ENCODE data around the gene KCNRG.
A peak's percentile ranks its signal among the peaks of the same experiment; 100 is the strongest.

The KCNRG gene

DNA sequence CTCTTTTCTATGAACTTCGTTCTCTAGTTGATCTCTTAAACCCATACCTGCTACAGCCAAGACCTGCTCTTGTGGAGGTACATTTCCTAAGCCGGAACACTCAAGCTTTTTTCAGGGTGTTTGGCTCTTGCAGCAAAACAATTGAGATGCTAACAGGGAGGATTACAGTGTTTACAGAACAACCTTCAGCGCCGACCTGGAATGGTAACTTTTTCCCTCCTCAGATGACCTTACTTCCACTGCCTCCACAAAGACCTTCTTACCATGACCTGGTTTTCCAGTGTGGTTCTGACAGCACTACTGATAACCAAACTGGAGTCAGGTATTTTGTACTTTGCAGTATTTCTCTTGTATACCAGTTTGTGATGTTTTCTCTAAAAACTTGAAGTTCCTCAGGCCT lies 506 bp downstream of the KCNRG start:
- no peaks in the 10 kb centered on the region for H3K36me3 ChIP-seq (ENCODE audit: control insufficient read depth, insufficient read depth, low read length)
- H3K4me1 ChIP-seq (ENCODE audit: control insufficient read depth, insufficient read depth, low read length), result peaks cover 11% of the 10 kb centered on the region
- no peaks in the 10 kb centered on the region for H3K27me3 ChIP-seq (ENCODE audit: control insufficient read depth, insufficient read depth, low read length)
- peak overlapping the region; percentile 3 for H3K9ac ChIP-seq (ENCODE audit: low read depth, low read length)
- H3K9me3 ChIP-seq (ENCODE audit: control insufficient read depth, insufficient read depth, low read length), result no peaks in the 10 kb centered on the region
- no peak overlapping the region for H3K4me3 ChIP-seq (ENCODE audit: low read depth, low read length)

DNA sequence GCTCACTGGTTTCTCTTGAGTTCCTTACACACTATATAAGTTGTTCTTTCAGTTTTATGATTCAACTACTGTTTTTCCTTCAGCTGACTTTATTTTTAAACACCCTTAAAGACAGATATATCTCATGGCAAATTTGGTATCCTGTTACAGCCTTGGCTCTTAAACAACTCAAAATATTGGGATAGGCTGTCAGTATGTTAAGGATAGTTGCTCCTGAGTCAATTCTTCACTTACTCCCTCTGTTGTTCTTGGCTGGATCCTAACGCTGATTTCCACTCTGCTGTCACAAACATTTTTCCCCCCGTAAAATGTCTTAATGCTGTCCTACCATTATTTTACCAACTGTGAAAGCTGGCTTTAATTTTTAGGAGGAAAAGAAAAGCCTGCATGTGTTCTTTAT lies 1.2 kb downstream of the KCNRG start:
- Histone ChIP-seq H3K36me3 (ENCODE audit: control insufficient read depth, insufficient read depth, low read length) (no peaks in the 10 kb centered on the region), H3K4me3 (ENCODE audit: low read depth, low read length) (no peak overlapping the region), H3K9me3 (ENCODE audit: control insufficient read depth, insufficient read depth, low read length) (no peaks in the 10 kb centered on the region), H3K9ac (ENCODE audit: low read depth, low read length) (no peak overlapping the region), H3K27me3 (ENCODE audit: control insufficient read depth, insufficient read depth, low read length) (no peaks in the 10 kb centered on the region), H3K4me1 (ENCODE audit: control insufficient read depth, insufficient read depth, low read length) (peaks cover 11% of the 10 kb centered on the region)

DNA sequence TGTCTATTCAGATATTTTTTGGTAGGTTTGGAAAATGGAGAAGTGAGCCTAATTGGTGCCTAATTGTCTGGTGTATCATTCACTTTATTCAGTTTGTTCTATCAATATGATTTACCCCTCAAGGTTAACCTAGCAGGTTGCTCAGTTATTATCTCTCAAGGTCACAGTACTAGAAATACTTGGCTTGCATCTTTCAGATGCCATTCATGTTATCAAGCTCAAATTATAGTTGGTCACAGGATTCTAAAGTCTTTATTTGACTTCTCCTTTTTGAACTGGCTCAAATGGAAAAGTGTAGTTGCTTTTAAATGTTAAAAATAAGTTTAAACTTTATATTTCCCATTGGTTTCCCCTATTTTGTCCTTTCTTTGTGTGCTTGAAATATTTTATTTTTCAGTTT lies 2.6 kb downstream of the KCNRG start:
- Histone ChIP-seq H3K27me3 (ENCODE audit: control insufficient read depth, insufficient read depth, low read length) (no peaks in the 10 kb centered on the region), H3K4me1 (ENCODE audit: control insufficient read depth, insufficient read depth, low read length) (peaks cover 11% of the 10 kb centered on the region), H3K4me3 (ENCODE audit: low read depth, low read length) (no peak overlapping the region), H3K36me3 (ENCODE audit: control insufficient read depth, insufficient read depth, low read length) (no peaks in the 10 kb centered on the region), H3K9ac (ENCODE audit: low read depth, low read length) (no peak overlapping the region), H3K9me3 (ENCODE audit: control insufficient read depth, insufficient read depth, low read length) (no peaks in the 10 kb centered on the region)

DNA sequence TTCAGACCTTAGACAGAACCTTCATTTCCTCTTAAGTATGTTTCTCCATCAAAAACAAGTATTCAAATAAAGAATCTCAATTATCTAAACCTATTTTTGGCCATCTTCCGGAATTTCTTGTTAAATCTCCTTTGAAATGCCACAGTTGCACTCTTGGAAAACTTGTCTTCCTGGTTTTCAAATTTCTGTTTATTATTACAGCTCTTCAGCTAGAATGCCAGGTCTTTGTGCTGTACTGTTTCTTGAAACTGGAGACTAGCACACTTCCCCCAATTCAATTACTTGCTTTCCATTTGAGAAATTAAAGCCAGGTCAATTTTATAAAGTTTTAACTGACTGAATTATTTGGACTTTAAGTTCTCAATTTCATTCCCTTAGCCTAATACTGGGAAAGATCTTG lies 10.2 kb downstream of the KCNRG start:
- H3K9ac ChIP-seq (ENCODE audit: low read depth, low read length), result no peak overlapping the region
- H3K27me3 ChIP-seq (ENCODE audit: control insufficient read depth, insufficient read depth, low read length), result no peaks in the 10 kb centered on the region
- H3K4me3 ChIP-seq (ENCODE audit: low read depth, low read length), result no peak overlapping the region
- no peaks in the 10 kb centered on the region for H3K36me3 ChIP-seq (ENCODE audit: control insufficient read depth, insufficient read depth, low read length)
- H3K4me1 ChIP-seq (ENCODE audit: control insufficient read depth, insufficient read depth, low read length), result no peaks in the 10 kb centered on the region
- no peaks in the 10 kb centered on the region for H3K9me3 ChIP-seq (ENCODE audit: control insufficient read depth, insufficient read depth, low read length)

DNA sequence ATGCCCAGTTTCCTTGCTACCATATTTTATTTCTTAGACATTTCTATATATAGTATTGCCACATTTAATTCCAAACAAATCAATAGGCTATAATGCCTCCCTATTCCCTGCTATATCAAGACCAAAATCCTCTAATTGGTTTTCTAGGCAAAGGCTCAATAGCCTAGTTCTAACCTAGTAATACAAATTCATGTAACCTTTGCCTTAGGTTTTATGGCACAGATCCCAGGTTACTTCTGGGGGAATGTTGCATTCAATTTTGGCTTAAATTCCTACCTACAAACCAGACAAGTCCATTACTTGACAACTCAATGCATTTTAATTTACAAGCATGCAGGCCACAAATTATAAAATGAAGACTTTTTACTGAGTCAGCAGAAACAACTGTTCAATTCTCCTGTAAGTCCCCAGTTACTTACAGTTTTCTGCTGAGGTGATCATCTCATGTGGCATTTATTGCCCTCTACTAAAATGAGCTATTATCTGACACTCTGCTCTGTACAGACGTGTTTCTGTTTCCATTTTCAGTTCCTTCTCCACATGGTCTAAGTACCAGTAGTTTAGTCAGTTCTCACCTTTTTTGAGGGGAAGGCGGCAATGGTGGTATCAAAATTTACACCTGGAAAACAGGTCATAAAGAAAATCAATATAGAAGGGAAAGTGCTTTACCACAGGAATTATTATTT lies 11.7 kb downstream of the KCNRG start:
- H3K36me3 ChIP-seq (ENCODE audit: control insufficient read depth, insufficient read depth, low read length), result no peaks in the 10 kb centered on the region
- H3K27me3 ChIP-seq (ENCODE audit: control insufficient read depth, insufficient read depth, low read length), result no peaks in the 10 kb centered on the region
- no peaks in the 10 kb centered on the region for H3K9me3 ChIP-seq (ENCODE audit: control insufficient read depth, insufficient read depth, low read length)
- H3K4me1 ChIP-seq (ENCODE audit: control insufficient read depth, insufficient read depth, low read length), result no peaks in the 10 kb centered on the region
- no peak overlapping the region for H3K9ac ChIP-seq (ENCODE audit: low read depth, low read length)
- H3K4me3 ChIP-seq (ENCODE audit: low read depth, low read length), result no peak overlapping the region

DNA sequence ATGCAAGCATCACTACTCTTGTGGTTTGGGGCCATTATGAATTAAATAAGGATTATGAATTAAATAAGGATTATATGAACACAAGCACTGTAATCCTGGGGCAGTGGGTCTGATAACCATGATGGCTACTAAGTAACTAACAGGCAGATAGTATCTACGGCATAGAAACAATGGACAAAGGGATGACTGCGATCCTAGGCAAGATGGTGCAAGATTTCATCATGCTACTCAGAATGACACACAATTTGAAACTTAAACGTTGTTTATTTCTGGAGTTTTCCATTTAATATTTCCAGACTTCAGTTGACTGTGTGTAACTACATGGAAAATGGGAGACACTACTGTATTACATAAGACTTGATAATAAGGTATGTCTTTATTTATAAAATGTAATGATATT lies 15.1 kb downstream of the KCNRG start:
- no peaks in the 10 kb centered on the region for H3K36me3 ChIP-seq (ENCODE audit: control insufficient read depth, insufficient read depth, low read length)
- H3K27me3 ChIP-seq (ENCODE audit: control insufficient read depth, insufficient read depth, low read length), result no peaks in the 10 kb centered on the region
- no peaks in the 10 kb centered on the region for H3K9me3 ChIP-seq (ENCODE audit: control insufficient read depth, insufficient read depth, low read length)
- H3K4me3 ChIP-seq (ENCODE audit: low read depth, low read length), result no peak overlapping the region
- H3K4me1 ChIP-seq (ENCODE audit: control insufficient read depth, insufficient read depth, low read length), result no peaks in the 10 kb centered on the region
- H3K9ac ChIP-seq (ENCODE audit: low read depth, low read length), result no peak overlapping the region

DNA sequence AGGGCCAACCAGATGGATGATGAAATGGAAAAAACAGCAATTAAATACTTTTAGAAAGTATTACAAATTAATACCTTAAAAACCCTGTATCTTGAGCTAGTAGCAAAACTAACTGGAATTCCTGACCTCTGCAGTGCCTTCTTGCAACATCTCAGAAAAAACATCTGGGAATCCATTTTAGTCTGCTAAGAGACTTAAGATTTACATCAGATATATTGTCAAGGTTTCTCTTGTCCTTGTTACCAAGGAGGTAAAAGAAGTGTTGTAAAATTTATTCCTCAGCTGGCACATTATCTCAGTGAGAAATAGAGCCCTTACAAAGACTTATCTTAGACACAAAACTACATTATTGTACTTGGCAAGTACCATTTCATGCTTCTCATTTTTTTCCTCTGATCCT lies 18.5 kb downstream of the KCNRG start:
- no peaks in the 10 kb centered on the region for H3K36me3 ChIP-seq (ENCODE audit: control insufficient read depth, insufficient read depth, low read length)
- no peaks in the 10 kb centered on the region for H3K27me3 ChIP-seq (ENCODE audit: control insufficient read depth, insufficient read depth, low read length)
- H3K9me3 ChIP-seq (ENCODE audit: control insufficient read depth, insufficient read depth, low read length), result no peaks in the 10 kb centered on the region
- H3K9ac ChIP-seq (ENCODE audit: low read depth, low read length), result no peak overlapping the region
- H3K4me1 ChIP-seq (ENCODE audit: control insufficient read depth, insufficient read depth, low read length), result no peaks in the 10 kb centered on the region
- H3K4me3 ChIP-seq (ENCODE audit: low read depth, low read length), result no peak overlapping the region

DNA sequence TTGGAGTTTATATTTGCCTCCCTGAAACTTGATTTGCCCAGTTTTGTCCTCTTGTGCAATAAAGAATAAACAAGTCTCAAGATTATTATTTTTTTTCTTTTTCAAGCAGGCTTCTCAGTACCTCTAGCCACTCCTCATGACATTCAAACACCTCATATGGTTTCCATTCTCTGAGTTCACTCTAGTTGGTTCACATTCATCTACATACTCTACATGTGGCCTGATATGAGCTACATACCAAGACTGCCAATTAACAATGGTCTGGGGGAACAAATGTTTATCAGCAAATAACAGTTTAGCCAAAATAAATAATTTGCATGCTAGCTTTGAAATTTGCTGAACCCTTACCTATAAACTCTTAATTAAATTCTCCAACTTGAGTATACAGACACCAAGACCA lies 22.5 kb downstream of the KCNRG start:
- Histone ChIP-seq H3K36me3 (ENCODE audit: control insufficient read depth, insufficient read depth, low read length) (no peaks in the 10 kb centered on the region), H3K27me3 (ENCODE audit: control insufficient read depth, insufficient read depth, low read length) (no peaks in the 10 kb centered on the region), H3K9ac (ENCODE audit: low read depth, low read length) (no peak overlapping the region), H3K4me3 (ENCODE audit: low read depth, low read length) (no peak overlapping the region), H3K4me1 (ENCODE audit: control insufficient read depth, insufficient read depth, low read length) (no peaks in the 10 kb centered on the region), H3K9me3 (ENCODE audit: control insufficient read depth, insufficient read depth, low read length) (no peaks in the 10 kb centered on the region)

DNA sequence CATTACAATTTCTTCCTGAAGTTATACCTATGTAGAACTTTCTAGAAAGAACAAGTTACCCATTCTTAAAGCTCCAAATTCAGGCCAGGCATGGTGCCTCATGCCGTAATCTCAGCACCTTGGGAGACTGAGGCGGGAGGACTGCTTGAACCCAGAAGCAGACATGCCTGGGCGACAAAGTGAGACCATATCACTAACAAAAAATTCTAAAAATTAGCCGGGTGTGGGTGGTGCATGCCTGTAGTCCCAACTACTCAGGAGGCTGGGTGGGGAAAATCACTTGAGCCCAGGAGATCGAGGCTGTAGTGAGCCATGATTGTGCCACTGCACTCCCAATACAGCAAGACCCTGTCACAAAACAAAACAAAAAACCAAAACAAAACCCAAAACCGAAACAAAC lies 23.0 kb downstream of the KCNRG start:
- Histone ChIP-seq H3K4me1 (ENCODE audit: control insufficient read depth, insufficient read depth, low read length) (no peaks in the 10 kb centered on the region), H3K36me3 (ENCODE audit: control insufficient read depth, insufficient read depth, low read length) (no peaks in the 10 kb centered on the region), H3K27me3 (ENCODE audit: control insufficient read depth, insufficient read depth, low read length) (no peaks in the 10 kb centered on the region), H3K9ac (ENCODE audit: low read depth, low read length) (no peak overlapping the region), H3K4me3 (ENCODE audit: low read depth, low read length) (no peak overlapping the region), H3K9me3 (ENCODE audit: control insufficient read depth, insufficient read depth, low read length) (no peaks in the 10 kb centered on the region)

DNA sequence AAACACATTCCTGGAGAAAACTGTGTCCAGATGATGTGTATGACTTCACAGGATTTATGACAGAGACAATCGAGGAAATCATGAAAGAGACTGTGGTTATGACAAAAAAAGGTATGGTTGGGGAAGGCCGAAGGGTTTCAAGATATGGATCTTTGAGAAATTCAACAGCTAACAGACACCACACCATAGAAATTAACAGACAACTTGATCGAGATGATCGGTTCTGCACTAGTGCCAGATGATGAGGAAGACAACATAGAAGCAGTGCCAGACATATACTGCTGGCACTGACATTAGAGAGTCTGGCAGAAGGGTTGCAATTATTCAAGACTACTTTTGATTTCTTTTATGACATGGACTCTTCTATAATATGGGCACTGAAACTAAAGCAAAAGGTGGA lies 37.2 kb downstream of the KCNRG start:
- no peak overlapping the region for H3K9ac ChIP-seq (ENCODE audit: low read depth, low read length)
- no peaks in the 10 kb centered on the region for H3K27me3 ChIP-seq (ENCODE audit: control insufficient read depth, insufficient read depth, low read length)
- H3K4me3 ChIP-seq (ENCODE audit: low read depth, low read length), result no peak overlapping the region
- no peaks in the 10 kb centered on the region for H3K36me3 ChIP-seq (ENCODE audit: control insufficient read depth, insufficient read depth, low read length)
- no peaks in the 10 kb centered on the region for H3K9me3 ChIP-seq (ENCODE audit: control insufficient read depth, insufficient read depth, low read length)
- no peaks in the 10 kb centered on the region for H3K4me1 ChIP-seq (ENCODE audit: control insufficient read depth, insufficient read depth, low read length)

DNA sequence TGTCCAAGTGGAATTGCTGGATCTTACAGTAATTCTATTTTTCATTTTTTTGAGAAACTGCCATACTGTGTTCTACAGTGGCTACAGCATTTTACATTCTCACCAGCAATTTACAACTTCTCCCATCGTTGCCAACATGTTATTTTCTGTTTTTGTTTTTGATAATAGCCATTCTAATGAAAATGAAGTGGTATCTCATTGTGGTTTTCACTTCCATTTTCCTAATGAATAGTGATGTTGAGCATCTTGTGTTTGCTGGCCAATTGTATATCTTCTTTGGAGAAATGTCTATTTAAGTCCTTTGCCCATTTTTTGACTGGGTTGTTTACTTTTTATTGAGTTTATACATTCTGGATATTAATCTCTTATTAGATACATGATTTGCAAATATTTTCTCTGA lies 38.6 kb downstream of the KCNRG start:
- Histone ChIP-seq H3K36me3 (ENCODE audit: control insufficient read depth, insufficient read depth, low read length) (no peaks in the 10 kb centered on the region), H3K9me3 (ENCODE audit: control insufficient read depth, insufficient read depth, low read length) (no peaks in the 10 kb centered on the region), H3K4me3 (ENCODE audit: low read depth, low read length) (no peak overlapping the region), H3K4me1 (ENCODE audit: control insufficient read depth, insufficient read depth, low read length) (no peaks in the 10 kb centered on the region), H3K27me3 (ENCODE audit: control insufficient read depth, insufficient read depth, low read length) (no peaks in the 10 kb centered on the region), H3K9ac (ENCODE audit: low read depth, low read length) (no peak overlapping the region)

DNA sequence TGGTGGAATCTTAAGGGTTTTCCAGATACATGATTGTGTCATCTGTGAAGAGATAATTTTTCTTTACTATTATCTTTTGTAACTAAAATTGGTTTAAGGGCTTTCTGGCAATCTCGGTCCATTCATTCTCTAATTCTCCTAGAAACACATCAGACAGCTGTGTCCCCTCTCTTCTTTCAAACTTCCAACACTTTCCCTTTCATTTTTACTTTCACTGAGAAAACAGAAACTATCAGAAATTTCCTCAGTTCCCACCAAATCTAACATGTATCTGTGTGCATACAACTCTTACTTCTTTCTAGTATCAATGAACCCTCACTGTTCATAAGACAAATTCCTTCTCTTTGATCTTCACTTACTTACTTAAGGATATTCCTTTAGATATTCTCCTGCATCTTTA lies 40.2 kb downstream of the KCNRG start:
- Histone ChIP-seq H3K9ac (ENCODE audit: low read depth, low read length) (no peak overlapping the region), H3K27me3 (ENCODE audit: control insufficient read depth, insufficient read depth, low read length) (no peaks in the 10 kb centered on the region), H3K4me3 (ENCODE audit: low read depth, low read length) (no peak overlapping the region), H3K9me3 (ENCODE audit: control insufficient read depth, insufficient read depth, low read length) (no peaks in the 10 kb centered on the region), H3K36me3 (ENCODE audit: control insufficient read depth, insufficient read depth, low read length) (no peaks in the 10 kb centered on the region), H3K4me1 (ENCODE audit: control insufficient read depth, insufficient read depth, low read length) (no peaks in the 10 kb centered on the region)

Data from iPS-15b (cell line).